K562 (cell line): ENCODE data around the gene SOX2.

ENCODE experiments used
- CTCF ChIP-seq, 3 experiments: IDR thresholded peaks in 2 of 3; conservative IDR thresholded peaks in 1 of 3; 2 replicates each; pipeline ENCODE4 v1.5.1; 2011 to 2012; ENCODE audit warnings: low read length in 3 of 3, mild to moderate bottlenecking in 3 of 3, control low read depth in 2 of 3, improper control_type of control experiment in 1 of 3, inconsistent platforms in 1 of 3, low read depth in 1 of 3, mixed read lengths in 1 of 3, moderate library complexity in 1 of 3; ENCODE audit not compliant: insufficient read depth in 2 of 3
- NFRKB ChIP-seq: fragments of 450-650 bp; IDR thresholded peaks from 2 replicates; pipeline ENCODE4 v1.6.1; 2016; ENCODE audit warnings: low read depth
- RERE ChIP-seq: sonication (generic); formaldehyde crosslinking; IDR thresholded peaks from 2 replicates; pipeline ENCODE4 v1.8.0; 2023; ENCODE audit warnings: missing genetic modification reagents, mild to moderate bottlenecking, borderline replicate concordance
- SETDB1 ChIP-seq: IDR thresholded peaks from one replicate; pipeline ENCODE4 v1.6.1; 2012; ENCODE audit warnings: low read length, control low read depth, inconsistent platforms
- ZNF274 ChIP-seq: IDR thresholded peaks from 2 replicates; pipeline ENCODE4 v1.6.1; 2011; ENCODE audit warnings: low read depth, mild to moderate bottlenecking, low read length, moderate library complexity, borderline replicate concordance
- TF ChIP-seq, protein P1 (sequence below): fragments of 250-450 bp; sonication (Bioruptor Pico); IDR thresholded peaks from 2 replicates; pipeline ENCODE4 v1.8.0; 2021; ENCODE audit warnings: borderline replicate concordance, mild to moderate bottlenecking, moderate library complexity; ENCODE audit not compliant: poor library complexity, severe bottlenecking

GRCh38 chr3:181687190-181687589, 24.5 kb upstream of the SOX2 start:
- no peak for TF ChIP-seq NFRKB
- TF ChIP-seq, protein P1, sequence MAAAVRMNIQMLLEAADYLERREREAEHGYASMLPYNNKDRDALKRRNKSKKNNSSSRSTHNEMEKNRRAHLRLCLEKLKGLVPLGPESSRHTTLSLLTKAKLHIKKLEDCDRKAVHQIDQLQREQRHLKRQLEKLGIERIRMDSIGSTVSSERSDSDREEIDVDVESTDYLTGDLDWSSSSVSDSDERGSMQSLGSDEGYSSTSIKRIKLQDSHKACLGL, result no peak
- no peak for TF ChIP-seq ZNF274
- TF ChIP-seq CTCF (IDR thresholded peaks at IDR 0.05 in 2 of 3, conservative IDR thresholded peaks at IDR 0.05 in 1 of 3; ENCODE audit: insufficient read depth in 2 of 3, low read depth in 1 of 3, low read length in 3 of 3), result no peak
- TF ChIP-seq SETDB1, result no peak
- no peak for TF ChIP-seq RERE (CRISPR knock-in tag)
